Measurements from ENCODE around the gene KRTAP10-12. TPM values are rescaled to one million over a fixed set of nuclear protein-coding genes. Genes with fewer than 3 reads are reported as not detected.

Gene KRTAP10-12
- total RNA-seq, 4 donors from 2014 or later: not detected

DNA sequence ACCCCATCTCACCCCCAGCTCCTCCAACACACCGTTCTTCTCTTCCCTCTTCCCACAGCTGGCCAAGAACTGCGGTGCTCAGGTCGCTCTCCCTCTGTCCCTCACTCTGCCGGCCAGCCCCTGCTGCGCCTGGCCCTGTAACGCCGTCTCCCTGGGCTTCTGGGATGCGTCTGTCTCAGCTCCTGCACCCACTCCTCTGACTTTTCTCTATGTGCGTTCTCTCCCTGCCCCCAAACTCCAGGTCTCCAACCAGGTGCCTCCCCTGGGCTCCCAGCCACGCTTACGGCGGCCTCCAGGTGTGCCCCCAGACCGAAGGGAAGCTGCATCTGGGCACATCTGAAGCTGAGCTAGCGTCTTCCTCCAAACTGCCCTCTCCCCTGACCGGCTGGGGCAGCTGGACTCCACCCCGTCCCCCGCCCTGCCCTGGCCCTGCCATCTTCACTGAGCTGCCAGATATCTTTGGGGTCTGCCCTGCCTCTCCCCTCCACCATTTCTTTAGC, 2.6 kb downstream of the KRTAP10-12 start:
- intact Hi-C loops (cut with DNase I): no loop called here
- WGBS, 2 donors: 47 to 60% methylated on average over 9 to 12 of the region's 17 CpGs
- Histone ChIP-seq H3K4me1 (no peaks in the 10 kb centered on the region), H3K27ac (no peak overlapping the region), H3K36me3 (no peaks in the 10 kb centered on the region), H3K9me3 (no peaks in the 10 kb centered on the region), H3K27me3 (peaks cover 0 to 100% (median 2%) of the 10 kb centered on the region in 4 donors), H3K4me3 (no peak overlapping the region)
- TF ChIP-seq CTCF (IDR thresholded peaks at IDR 0.05) (no peak), POLR2A (IDR thresholded peaks at IDR 0.05) (no peak)
- DNase-seq: no peak

DNA sequence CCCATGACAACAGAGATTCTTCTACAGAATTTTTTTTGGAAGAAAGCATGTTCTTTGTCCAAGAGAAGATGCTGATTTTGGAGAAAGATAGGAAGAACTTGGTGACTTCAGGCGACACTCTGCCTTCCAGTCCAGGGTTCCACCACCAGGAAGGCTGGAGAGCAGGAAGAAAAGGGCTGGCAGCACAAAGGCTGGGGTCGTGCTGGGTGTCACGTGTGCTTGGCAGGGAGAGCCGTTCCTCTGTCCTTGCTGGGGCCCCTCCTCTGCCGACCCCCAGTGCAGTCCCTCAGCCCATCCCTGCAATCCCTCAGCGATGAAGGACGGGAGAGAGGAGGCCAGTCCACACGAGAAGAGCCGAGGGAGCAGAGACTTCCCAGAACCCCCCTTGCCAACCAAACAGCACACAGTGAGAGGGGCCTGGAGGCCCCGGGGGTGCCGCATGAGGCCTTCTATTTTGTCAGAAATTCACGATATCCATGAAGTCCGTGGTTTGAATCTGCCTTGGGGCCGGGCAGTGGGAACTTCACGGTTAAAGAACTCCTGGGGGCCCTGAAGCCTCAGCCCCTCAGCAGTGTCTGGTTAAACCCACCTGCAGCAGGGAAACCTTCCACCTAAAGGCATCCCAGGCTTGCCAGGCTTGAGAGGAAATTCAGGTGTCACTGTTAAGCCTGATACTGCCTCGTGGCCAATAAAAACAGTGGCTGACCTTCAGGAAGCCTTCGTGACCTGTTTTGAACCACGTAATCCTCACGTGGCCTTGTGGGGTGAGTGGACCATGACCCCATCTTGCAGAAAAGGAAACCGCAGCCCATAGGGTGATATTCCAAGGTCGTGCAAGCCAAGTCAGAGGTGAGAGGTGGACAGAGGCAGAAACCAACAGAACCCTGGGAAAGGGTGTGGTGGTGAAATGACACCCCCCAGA, 3.4 kb downstream of the KRTAP10-12 start:
- 27 to 53% methylated on average over 6 to 13 of the region's 21 CpGs for WGBS, 2 donors
- Histone ChIP-seq H3K4me3 (no peak overlapping the region), H3K9me3 (no peaks in the 10 kb centered on the region), H3K4me1 (no peaks in the 10 kb centered on the region), H3K27ac (no peak overlapping the region), H3K27me3 (peaks cover 0 to 100% (median 3%) of the 10 kb centered on the region in 4 donors), H3K36me3 (no peaks in the 10 kb centered on the region)
- intact Hi-C loops (cut with DNase I): no loop called here
- TF ChIP-seq CTCF (IDR thresholded peaks at IDR 0.05) (no peak), POLR2A (IDR thresholded peaks at IDR 0.05) (no peak)
- no peak for DNase-seq

- no peak overlapping the region for H3K4me3 ChIP-seq
- no peak for DNase-seq
- peaks cover 0 to 100% (median 3%) of the 10 kb centered on the region in 4 donors for H3K27me3 ChIP-seq
- TF ChIP-seq CTCF (IDR thresholded peaks at IDR 0.05) (no peak), POLR2A (IDR thresholded peaks at IDR 0.05) (no peak)
- WGBS, 2 donors: 84 to 87% methylated on average over 14 of the region's 14 CpGs
- intact Hi-C loops (cut with DNase I): no loop called here
- no peak overlapping the region for H3K27ac ChIP-seq
- H3K4me1 ChIP-seq: no peaks in the 10 kb centered on the region
- H3K9me3 ChIP-seq: peaks cover 0 to 2% (median 0%) of the 10 kb centered on the region in 3 donors
- no peaks in the 10 kb centered on the region for H3K36me3 ChIP-seq
These were observed 4.0 kb downstream of the KRTAP10-12 start for GRCh38 chr21:44701023-44701400.

GRCh38 chr21:44701541-44701940, 4.6 kb downstream of the KRTAP10-12 start:
- TF ChIP-seq CTCF (IDR thresholded peaks at IDR 0.05) (no peak), POLR2A (IDR thresholded peaks at IDR 0.05) (no peak)
- intact Hi-C loops (cut with DNase I): no loop called here
- no peaks in the 10 kb centered on the region for H3K4me1 ChIP-seq
- H3K27ac ChIP-seq: no peak overlapping the region
- no peaks in the 10 kb centered on the region for H3K36me3 ChIP-seq
- peaks cover 0 to 100% (median 6%) of the 10 kb centered on the region in 4 donors for H3K27me3 ChIP-seq
- 32 to 44% methylated on average over 7 to 12 of the region's 12 CpGs for WGBS, 2 donors
- no peak for DNase-seq
- H3K4me3 ChIP-seq: no peak overlapping the region
- peaks cover 0 to 7% (median 5%) of the 10 kb centered on the region in 3 donors for H3K9me3 ChIP-seq

Data from esophagus squamous epithelium (tissue), 5 donors.